NCI-H2196 (cell line): ENCODE results near the gene PDE6C.
A peak's percentile ranks its signal among the peaks of the same experiment; 100 is the strongest.

Experiments
- DNase-seq: peaks from one replicate; lab custom pipeline; 2025; ENCODE audit not compliant: unreplicated experiment; lab: John Stamatoyannopoulos, UW

PDE6C gene

DNA sequence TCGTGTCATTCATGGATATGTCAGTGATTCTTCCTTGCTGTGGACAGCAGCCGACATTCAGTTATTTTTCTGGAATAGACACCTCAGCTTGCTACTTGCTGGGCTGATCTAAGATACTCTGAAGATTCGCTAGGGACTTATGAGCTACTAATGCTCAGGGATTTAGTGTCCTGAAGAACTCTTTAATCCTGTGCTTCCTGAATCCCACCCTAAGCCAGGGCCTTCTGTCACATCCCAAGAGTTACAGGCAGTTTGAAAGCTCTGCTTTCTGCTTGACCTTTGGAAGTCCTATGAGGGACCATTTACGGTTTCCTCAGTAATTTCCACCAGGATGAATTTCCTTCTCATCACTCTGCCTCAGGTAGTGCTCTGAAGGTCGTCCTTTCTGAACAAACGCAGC, at the start of gene PDE6C:
Gene PDE6C (plus strand): TSS at position 227 of the 400 bp plus-strand sequence. CDS start 189 bp downstream, outside the sequence.
- DNase-seq, result no peak

DNA sequence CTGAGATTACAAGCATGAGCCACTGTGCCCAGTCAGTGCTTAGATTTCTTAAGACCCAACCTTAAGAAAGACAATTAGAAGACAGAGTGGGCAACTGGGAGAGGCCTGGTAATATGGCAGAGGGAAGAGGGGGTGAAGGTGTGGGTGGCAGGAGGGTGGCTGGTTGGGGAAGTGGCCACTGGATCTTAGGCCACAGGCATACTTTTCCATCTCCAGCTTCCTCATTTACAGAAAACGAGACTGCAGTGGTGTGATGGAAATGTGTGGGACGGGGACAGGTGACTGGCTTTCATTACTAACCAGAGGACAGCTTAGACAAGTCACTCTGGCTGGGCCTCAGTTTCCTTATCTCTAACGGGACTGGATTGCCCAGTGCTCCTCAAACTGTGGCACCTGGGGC, 46.9 kb upstream of the PDE6C start:
- no peak for DNase-seq

DNA sequence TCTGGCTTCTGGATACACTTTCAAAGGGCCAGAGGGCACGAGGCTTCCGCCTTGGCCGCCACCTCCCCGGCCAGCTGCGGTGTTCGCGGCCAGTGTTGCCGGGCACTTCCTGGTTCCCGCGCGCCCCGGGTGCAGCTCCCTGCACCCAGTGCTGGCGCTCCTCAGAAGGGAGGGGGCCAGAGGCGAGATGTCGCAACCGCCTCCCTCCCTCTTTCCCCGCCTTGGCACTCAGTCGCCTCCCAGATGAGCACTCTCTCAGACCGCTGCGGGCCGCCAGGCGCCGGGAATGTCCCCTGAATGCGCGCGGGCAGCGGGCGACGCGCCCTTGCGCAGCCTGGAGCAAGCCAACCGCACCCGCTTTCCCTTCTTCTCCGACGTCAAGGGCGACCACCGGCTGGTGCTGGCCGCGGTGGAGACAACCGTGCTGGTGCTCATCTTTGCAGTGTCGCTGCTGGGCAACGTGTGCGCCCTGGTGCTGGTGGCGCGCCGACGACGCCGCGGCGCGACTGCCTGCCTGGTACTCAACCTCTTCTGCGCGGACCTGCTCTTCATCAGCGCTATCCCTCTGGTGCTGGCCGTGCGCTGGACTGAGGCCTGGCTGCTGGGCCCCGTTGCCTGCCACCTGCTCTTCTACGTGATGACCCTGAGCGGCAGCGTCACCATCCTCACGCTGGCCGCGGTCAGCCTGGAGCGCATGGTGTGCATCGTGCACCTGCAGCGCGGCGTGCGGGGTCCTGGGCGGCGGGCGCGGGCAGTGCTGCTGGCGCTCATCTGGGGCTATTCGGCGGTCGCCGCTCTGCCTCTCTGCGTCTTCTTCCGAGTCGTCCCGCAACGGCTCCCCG, 45.7 kb upstream of the PDE6C start, which contains the start of gene FFAR4:
Gene FFAR4 (plus strand): TSS at position 231 of the 842 bp plus-strand sequence. CDS start 56 bp downstream, at position 287.
- peak; percentile 42 for DNase-seq

DNA sequence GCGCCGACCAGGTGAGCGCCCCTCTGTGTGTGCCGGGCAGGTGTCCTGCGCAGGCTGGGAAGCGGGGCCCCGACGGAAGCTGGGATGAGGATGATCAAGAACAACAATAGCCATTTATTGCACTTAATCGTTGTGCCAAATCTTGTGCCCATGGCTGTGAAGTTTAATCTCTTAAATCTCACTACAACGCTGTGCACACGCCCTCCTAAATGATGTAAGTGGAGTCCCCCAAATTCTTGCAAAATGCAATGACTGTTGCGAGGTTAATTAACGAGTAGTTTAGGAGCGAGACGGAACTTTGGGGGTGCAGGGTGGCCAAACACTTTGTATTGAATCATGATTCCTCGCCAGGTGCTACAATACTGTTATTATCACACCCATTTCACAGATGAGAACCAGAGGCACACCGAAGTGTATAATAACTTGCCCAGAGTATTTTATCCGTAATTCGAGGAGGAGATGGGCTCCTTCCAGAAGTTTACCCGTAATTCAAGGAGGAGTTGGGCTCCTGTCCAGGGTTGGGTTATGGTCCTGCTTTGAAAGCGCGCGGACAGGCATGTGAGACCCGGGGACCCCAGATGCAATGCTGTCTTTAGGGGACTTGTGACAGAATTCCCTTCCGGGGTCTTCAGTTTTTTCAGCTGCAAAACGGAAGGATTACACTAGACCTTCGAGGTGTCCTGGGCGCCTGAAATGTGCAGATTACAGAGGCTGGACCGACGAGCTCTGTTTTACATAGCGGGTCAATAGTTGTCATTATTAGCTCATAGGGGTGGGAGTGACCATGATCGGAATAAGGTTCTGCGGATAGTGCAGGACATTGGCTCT, 44.8 kb upstream of the PDE6C start:
- no peak for DNase-seq

DNA sequence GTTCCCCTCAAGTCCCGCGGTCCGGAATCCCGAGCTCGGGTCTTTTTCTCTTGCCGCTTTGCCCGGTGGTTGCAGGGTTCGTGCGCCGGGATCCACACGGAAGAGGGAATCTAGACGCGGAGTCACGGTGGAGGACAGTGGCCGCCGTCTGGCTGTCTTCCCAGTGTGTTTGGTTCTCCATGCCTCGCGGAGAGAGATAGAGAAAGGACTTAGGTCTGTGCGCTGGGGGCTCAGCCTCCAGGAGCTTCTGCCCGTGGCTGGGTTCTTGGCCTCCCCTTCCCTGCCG, 44.3 kb upstream of the PDE6C start:
- no peak for DNase-seq

DNA sequence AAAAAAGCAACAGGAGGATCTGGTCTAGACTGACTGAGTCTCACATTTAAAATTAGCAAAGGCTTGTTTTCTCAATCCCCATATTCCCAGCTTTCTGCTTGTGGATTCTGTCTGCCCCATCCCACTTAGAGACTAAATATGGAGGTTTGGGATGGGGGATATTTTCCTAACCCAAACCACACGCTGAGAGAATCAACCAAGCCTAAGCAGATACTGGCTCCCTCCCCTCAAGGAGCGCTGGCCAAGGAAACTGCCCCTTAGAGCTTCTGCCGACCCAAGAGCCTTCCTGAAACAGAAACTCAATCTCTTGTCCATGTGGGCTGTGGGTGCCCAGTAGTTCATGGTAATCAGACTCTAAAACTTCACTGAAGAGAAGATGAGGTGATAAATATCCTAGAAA, 42.0 kb upstream of the PDE6C start:
- no peak for DNase-seq

DNA sequence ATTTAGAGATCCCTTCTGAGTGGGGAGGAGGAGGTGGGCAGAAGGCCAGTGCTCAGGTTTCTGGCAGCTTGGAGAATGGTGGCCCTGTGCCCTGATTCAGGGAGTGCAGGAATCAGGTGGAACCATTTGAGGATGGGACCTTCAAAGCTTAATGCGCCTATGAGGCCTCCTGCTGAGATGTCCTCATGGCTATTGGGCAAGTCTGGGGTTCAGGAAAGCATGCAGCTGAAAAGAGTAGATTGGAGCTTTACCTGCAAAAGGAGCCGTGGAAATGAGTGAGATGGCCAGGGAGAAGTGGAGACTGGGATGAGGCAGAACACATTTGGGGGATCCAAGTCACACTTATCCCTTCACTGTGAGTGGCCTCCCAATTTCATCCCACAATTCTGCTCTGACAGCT, 39.7 kb upstream of the PDE6C start:
- DNase-seq, result no peak

DNA sequence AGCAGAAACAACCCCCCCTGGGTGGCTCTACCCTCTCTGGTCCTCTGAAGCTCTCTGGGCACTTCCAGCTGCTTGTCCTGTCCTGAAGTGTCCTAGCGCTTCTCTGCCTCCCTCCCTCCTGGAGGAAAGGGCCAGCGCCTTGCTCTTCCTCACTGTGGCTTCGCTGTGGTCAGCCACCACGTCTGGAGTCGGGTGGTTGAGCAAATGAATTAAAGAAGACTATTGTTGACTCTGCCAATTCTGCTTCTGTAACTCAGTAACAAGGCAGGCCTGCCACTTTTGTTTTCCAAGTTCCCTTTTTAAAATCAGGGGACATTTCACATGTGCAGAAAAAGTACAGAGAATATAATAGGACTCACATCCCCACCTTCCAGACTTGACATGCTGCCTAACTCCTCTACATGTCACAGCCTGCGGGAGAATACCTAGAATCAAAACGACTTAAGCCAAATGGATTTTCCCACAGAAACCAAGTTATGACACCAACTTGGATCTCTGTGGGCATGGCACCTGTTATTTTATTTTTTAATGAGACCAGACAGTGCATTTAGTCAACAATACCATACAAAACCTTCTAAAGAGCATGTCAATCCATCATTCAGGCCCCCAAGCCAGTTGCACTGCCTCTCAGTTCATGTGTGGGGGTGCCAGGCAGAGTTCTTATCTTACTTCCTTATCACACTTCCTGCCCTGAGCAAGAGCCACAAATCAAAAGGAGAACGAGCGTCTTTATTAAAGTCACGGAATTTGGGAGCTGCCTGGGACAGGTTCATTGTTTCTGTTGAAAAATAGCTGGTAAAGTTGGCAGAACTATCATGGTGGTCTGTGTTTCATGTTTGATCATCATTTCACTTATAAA, 39.1 kb upstream of the PDE6C start:
- DNase-seq, result no peak

DNA sequence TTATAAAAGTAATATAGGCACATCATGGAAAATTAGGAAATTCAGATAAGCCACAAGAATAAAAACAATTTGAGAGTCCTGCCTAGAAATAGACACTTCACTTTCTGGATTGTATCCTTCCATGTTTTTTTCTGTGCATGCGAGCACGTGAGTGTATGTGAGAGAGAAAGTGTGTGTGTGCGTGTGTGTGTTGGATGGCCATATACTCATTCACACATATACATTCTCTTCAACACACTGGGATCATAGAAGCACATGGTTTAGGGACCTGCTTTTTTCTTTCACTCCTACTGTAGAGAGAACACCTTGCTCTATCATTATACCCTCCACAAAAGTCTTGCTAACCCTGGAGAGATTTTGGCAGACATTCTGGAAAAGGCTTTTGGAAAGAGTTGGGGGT, 38.4 kb upstream of the PDE6C start:
- no peak for DNase-seq

DNA sequence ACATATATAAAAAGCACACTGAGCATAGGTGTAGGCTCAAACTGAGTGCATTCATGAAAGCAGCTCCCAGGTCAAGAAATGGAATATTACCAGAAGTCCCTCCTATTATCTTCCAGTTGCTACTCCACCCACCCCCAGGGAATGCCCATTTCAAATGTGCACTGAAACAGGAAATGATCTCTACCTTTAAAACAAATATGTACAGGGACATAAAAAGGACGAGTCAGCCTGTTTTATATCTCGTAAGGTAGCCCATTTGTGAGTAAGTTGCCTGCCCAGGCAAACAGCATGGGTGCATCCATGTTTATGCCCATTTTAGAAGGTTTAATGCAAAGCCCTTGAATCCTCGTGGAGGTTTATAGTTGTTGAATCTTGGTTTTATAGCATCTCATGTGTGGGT, 35.4 kb upstream of the PDE6C start:
- no peak for DNase-seq

DNA sequence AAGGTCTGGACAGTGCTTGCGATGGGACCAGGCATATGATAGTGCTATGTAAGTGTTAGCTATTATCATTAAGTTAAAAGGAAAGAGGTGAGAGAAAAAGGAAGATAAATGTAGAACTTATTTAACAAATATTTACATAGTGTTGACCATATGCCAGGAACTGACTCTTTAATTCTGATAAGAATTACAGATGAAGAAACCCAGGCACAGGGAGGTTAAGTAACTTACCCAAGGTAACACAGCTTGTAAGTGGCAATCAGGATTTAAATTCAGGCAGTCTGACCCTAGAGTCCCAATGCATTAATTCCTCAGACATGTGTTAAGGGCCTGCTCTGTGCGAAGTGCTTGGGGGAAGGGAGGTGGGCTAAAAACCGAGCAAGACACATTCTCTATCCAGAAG, 34.8 kb upstream of the PDE6C start:
- DNase-seq, result no peak

DNA sequence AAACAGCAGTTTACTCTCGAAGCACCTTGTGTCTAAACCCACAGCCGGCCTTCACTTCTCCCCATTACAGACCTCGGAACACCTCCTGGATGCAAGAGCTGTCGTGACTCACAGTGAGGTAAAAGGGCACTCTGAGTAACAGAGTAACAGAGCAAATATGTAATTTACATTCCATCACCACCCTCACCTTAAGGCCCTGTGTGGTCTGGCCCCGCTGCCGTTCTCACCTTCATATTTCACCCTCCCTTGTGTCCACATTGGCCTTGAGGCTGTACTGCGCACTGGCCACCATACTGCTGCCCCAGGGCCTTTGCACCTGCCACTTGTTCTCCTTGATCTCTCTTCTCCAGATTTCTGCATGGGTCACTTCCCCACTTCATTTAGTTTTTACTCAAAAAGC, 33.2 kb upstream of the PDE6C start:
- DNase-seq, result no peak

DNA sequence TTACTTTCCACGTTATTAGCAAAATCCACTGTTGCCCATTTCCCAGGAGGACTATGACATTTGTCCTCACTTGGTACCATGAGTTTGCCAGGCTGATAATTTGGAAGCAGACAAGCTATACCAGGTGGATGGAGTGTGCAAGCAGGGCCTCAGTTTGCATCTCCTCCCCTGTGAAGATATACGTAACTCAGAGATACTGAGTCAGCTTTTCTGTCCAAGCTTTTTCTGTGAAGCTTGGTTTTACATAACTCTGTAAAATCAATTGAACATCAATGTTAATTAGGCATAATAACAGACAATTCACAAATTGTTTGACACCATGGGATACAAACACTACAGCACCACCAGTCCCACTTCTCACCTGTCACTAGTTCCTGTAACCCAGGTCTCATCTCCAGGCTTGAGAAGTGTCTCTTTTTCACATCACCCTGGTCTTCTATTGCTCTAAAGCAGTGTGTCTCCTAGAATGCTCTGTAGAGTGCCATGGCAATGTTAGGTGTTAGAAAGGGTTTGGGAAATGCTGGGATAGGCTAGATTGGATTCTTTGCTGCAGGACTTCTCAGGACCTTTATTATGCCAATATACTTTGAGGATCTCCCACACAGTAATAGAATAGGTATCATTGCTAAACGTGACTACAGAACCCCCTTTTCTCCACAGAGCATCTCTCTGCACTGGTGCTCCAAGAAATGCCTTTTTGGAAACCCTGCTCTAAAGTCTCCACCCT, 32.2 kb upstream of the PDE6C start:
- DNase-seq, result no peak

DNA sequence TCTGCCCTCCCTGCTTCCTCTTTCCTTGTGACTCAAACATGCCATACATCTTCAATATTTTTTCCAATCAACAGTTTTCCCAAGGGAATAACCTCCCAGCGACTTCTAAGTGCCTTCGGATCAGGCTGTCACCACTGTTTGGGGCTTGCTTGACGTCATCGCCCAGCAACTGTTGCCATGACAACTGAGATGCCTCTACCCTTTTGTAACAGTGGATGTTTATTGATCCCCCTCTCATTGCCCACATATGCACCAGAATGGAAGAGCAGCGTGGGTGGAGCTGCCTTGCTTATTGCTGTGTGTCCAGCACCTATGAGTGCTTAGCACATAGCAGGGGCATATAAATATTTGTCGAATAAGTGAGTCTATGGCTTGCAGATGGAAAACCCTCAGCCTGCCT, 31.5 kb upstream of the PDE6C start:
- no peak for DNase-seq

DNA sequence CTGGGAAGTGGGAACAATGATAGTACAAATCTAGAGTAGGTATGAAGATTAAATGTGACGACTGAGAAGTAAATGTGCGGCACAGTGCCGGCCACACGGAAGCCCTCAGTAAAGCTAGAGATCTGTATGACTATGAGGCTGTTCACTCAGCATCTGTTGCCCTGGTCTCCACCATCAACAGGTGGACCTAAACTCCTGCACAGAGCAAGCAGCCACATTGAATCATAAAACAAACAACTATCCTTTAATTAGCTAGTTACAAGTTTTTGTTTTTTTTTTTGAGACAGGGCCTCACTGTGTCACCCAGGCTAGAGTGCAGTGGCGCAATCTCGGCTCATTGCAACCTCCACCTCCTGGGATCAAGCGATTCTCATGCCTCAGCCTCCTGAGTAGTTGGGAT, 27.9 kb upstream of the PDE6C start:
- DNase-seq, result no peak

DNA sequence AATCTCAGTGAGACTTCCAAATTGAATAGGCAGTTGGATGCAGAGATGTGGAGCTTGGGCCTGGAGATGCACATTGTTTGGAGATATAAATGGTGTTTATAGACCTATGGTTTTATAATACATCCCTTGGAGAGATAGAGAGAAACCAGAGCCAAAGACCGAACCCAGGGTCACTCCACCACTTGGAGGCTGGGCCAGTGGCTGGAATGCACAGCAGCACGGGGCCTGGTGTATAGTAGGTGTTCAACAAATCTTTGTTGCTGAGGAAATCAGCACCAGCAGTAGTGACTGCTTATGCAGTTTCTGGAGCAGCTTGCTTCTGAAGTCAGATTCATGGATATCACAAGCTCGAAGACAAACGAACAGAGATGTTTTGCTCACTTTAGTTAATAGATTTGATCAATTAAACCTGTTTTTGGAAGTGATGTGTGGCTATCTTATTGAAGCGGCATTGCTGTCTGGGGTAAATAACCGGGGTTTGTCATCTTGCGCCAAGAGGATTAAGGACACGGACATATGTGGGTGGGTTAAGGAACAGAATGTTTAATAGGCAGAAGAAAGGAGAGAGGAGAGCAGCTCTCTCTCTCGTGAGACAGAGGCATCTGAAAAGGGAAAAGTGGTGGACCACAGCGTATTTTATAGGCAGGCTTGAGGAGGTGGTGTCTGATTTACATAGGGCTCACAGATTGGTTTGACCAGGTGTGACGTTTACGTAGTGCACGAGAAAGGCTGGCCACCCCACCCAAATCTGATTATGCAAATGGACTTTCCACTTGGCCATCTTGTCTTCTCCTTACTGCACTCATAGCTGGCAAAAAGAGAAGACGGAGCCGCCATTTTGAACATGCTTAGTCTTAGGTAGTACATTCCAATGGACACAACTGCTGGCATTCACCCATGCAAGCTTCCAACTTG, 22.4 kb upstream of the PDE6C start:
- no peak for DNase-seq

DNA sequence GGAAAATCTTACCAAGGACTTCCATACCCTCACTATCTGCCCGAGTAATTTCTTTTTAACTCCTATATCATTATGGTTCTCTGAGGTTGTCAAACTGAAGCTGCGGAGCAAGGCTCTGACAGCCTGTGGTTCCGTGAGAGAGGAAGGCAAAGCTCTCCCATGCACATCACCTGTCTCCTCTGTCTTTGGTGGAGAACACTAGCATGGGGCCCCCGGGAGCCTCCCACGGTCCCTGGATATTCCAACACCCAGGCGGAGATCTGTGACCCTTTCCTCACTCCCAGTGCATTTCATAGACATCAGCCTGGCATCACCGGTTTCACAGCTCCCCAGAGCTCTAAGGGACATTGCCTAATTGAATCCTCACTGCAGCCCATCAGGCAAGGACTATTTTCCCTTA, 21.7 kb upstream of the PDE6C start:
- no peak for DNase-seq

DNA sequence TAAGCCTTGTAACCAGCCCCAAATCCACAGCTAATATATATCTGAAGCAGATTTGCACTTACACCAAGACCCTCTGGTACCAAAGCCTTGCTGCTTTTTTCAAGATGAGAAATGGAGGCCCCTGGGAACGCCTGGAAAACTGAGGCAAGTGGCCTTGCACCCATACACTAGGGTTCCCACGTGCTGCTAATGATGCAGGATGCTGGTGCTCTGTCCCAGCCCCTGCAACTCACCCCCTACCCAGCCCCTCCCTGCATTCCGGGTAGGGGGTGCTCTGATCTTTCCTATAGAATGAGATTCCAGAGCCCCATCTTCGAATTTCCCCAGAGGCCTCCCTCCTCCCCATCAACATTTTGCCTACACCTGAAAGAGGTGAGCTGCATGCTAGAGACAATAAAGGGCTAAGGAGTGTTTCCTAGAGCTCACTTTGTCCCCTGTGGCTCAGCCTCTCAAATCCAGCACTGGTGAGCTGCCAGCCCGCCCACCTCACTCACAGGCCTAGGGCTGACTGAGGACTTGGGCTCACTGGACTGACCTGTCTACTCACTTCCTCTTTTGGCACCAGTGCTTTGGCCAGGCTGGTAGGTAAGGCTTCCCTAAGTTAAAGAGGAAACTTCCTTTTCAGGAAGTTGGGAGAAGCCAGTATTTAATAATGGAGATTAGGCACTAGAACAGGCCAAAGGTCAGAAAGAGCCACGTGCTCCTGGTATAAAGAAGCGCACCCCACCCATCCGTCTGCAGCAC, 21.1 kb upstream of the PDE6C start:
- DNase-seq, result no peak

DNA sequence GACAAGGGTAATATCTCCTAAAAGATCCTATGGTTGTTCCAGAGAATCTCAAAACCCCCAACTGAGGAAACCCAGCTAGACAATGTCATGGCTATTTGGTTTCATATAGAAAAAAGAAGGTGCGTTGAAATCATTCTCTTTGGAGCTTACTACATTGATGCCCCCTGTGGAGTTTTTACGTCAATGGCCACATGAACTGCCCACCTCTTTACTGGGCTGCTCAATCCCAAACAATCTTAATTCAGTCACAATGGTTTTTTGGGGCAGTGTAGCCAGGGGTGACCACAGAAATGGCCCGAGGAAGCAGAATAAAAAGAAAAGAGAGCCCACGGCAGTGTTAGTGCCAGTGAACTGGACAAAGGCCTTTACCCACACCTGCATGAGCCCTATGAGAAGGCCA, 19.1 kb upstream of the PDE6C start:
- DNase-seq, result no peak
